NCI-H2081 treated with DMSO at 0.1 percent for 48 hours (cell line): ENCODE results near the gene AKAP6.

Experiments used
- DNase-seq: peaks from one replicate; lab custom pipeline; 2025; lab: John Stamatoyannopoulos, UW

The AKAP6 gene

GRCh38 chr14:32823706-32824105 lies 494.6 kb downstream of the AKAP6 start:
- no peak for DNase-seq

- DNase-seq: no peak
These were observed 495.1 kb downstream of the AKAP6 start for GRCh38 chr14:32824195-32824594.

GRCh38 chr14:32825058-32825457 lies 496.0 kb downstream of the AKAP6 start:
- DNase-seq: no peak

GRCh38 chr14:32826404-32827082 lies 497.4 kb downstream of the AKAP6 start:
- no peak for DNase-seq

- DNase-seq: no peak
These were observed 498.4 kb downstream of the AKAP6 start for GRCh38 chr14:32827514-32827913.

- no peak for DNase-seq
These were observed 506.8 kb downstream of the AKAP6 start for GRCh38 chr14:32835924-32836323.

- no peak for DNase-seq
These were observed 512.6 kb downstream of the AKAP6 start for GRCh38 chr14:32841698-32842097.

- no peak for DNase-seq
These were observed 517.8 kb downstream of the AKAP6 start for GRCh38 chr14:32846821-32847365.

GRCh38 chr14:32847867-32848266 lies 518.8 kb downstream of the AKAP6 start:
- no peak for DNase-seq

GRCh38 chr14:32865827-32866376 lies 536.8 kb downstream of the AKAP6 start:
- no peak for DNase-seq

GRCh38 chr14:32883188-32883587 lies 554.1 kb downstream of the AKAP6 start:
- DNase-seq: no peak
